NCI-H2171 (cell line): ENCODE results near the gene ADAMTS17.
"Not testable (repeated sequence)": the region's sequence is repeated elsewhere in the genome, so short reads cannot be mapped to it uniquely, and the experiment has no call there.

Experiments used
- DNase-seq: peaks from one replicate; lab custom pipeline; 2025; lab: John Stamatoyannopoulos, UW

Gene ADAMTS17

DNA sequence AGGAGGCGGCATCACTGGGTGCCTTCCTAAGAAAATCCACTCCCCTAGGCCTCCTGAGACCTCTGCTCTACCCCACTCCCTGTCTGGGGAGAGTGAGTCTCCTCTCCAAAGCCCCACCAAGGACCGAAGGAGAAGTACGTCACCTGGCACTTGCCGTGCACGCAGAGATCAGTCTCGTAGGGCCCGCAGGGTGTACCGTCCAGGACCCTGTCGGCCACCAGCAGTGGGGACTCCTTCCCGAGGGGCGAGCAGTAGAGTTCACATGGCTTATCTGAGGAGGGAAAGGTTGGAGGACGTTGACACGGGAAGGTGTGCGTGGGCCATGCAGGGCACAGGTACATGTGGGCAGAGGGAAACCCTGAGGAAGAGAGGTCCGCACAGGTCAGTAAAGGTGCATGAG is 232.9 kb downstream of the ADAMTS17 start:
- DNase-seq: no peak

DNA sequence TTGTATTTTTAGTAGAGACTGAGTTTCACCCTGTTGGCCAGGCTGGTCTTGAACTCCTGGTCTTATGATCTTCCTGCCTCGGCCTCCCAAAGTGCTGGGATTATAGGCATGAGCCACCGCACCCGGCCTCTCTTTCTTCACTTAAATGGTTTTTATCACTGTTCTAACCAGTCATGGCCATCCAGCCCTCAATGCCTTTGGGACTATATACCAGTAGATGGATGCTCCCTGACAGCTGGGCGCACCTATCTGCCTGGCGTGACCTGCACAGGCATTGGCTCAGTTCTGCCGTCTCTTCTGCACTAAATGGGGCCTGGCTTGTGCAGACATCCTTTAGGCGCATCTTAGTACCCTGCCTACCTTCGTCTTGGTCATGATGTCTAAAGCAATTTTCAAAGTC is 233.4 kb downstream of the ADAMTS17 start:
- DNase-seq: no peak

DNA sequence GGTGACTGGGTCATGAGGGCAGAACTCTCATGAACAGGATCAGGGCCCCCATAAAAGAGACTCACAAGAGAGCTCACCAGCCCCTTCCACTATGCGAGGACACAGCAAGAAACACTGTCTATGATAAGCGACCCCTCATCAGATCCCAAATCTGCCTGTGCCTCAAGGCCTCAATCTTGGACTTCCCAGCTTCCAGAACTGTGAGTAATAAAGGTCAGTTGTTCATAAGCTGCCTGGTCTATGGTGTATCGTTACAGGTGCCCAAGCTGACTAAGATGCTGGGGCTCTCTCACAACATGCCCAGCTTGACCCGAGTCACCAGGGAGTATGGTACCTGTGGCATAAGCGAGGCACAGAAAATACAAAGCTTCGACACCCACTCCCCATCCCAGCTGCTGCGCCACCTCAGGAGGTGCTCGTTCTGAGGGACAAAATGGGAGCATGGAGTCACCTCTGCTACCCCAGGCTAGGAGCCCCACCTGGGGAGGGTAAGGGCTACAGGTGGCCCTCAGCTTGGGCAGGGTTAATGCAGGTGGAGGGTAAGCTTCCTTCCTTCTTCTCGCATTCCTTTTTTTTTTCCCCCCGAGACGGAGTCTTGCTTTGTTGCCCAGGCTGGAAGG is 234.1 kb downstream of the ADAMTS17 start:
- DNase-seq: no peak

DNA sequence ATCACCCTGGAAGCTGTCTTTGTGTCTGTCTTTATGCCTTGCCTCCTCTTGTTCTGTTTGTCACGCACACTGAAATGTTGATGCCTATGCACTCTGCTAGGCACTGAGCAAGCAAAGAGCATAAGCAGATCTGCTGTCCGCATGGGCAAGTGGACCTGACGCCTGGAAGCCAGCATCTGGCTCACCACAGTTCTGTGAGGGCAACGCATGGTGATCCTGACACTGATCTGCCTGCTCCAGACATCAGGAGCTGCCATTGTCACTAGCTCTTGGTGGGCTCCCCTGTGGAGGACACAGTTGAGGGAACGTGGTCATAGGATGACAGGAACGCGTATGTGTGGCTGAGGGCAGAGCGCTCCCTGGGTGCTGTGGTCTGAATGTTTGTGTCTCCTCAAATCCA is 234.6 kb downstream of the ADAMTS17 start:
- no peak for DNase-seq

DNA sequence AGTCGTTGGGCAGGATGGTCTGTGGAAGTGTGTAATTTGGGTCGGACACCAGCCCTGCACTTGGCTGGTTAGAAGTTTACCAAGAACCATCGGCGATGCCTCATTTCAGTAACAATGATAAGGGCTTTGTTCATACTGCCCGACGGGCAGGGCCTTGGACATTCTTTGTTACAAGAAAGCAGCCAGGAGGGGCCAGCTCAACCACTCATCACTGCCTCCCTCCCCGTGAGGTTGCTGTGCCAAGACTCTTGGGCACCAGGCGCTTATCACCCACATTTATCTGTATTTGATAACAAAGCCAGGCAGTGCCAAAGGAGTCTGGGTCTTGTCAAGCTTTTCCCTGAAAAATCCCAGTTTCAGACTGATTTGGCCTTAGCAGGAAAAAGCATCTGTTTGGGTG is 235.0 kb downstream of the ADAMTS17 start:
- DNase-seq: no peak

DNA sequence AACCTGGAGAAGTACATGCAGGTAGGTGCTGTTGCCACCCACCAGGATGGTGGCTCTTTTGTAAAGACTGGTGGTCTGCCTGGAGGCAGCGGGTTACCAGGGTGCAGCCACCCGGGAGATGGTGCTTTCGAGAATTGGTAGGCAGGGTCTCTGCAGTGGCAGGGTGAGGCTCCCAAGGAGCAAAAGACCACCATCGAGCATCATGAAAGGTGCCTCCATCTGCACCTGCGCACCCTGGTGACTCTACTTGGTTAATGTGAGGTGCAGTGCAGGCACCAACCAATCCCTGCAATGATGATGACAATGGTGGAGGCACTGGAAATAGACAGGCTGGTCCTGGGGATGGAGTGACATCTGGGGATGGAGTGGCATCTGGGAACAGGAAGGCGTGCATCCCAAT is 236.7 kb downstream of the ADAMTS17 start:
- no peak for DNase-seq

DNA sequence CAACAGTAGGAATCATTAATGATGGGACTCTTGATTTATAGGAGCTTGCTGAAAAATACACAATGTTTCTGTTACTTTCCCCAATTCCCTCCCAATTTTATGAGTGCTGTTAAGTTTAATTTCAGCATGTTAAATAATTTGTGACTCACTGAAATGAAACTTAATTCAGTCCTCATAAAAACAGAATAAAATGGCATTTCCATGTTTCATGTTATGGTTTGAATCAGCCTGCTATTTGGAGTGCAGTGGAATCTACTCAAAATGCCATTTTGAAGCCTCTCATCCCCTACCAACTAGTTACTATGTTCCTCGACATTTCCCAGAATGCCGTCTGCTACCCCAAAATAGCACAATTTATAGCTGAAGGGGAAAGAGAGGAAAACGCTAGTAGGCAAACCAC is 237.5 kb downstream of the ADAMTS17 start:
- DNase-seq: no peak

DNA sequence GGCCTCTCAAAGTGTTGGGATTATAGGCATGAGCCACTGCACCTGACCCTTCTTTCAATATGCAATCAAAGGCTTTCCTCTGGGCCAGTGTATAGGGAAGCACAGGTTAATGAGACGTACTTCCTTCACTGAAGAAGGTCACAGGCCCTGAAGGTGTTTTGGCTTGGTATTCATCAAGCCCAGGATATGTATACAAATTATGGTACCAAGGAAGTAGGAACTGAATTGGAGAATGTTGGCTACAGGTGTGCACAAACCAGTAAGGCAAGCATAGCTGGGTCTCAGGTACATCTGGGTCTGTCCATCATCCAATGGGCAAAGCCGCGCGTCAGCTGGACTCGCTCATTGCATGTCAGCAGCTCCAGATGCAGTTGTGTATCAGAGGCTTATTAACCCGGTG is 237.9 kb downstream of the ADAMTS17 start:
- no peak for DNase-seq

DNA sequence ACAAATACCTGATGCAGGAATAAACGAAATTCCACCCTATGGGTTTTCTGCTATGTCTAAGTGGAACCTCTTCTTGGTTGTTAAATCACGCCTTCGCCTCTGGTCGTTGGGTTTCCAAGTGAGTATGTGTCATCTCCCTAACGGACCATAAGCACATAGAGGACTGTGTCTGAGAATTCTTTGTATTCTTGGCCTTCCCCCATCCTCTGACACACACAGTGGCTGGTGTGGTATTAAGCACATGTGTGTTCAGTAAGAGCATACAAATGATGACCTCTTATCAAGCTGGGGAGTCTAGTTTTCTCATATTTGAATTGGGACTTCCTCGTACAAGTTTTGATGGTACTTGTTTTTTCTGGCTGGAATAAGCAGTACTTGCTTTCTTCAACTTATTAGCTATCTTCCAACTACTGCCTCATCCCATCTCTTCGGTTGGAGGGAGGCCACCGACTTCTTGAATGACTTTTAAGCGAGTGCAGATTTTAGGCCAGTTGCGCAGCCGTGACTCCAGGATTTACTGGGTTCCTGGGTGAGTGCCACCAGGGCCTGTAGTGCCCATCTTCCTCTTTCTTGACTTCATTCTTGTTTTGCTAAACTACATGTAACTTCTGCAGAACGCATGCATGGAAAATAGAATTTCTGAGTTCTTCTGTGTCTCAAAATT is 240.2 kb downstream of the ADAMTS17 start:
- no peak for DNase-seq

DNA sequence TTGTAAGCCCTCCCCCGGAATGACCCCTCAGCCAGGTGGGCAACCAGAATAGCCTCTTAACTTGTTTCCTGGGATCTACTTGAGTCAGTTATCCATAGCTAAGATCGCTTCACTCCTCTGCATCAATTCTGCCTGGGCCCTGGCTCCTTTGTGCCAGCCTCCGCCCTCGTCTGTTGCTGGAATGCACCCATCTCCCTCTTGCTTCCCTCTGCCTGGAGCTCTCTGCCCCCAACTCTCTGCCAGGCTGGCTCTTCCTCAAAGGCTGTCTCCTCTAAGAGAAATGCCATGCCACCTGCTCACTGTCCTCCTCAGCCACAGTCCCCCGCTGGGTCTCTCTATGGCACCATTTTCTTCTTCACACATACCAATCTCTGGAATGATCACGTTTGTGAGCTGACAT is 240.8 kb downstream of the ADAMTS17 start:
- no peak for DNase-seq

DNA sequence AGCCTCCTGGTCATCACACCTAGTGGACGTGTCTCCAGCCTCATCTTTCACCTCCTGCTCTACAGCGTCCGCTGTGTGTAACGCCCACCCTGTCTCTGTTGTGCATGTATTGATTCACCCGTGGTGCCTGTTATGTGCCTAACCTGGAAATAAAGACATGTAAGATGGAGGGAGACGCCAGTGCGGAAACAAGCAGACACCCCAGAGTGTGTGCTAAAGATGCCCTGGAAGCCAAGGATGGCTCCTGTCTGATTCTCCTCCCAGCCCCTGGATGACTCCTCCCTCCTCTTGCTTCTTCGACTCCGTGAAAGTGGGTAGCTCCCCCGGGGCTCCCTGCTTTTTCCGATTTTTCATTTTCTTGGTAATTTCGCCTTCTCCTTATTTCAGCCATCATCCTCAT is 241.8 kb downstream of the ADAMTS17 start:
- DNase-seq: no peak

DNA sequence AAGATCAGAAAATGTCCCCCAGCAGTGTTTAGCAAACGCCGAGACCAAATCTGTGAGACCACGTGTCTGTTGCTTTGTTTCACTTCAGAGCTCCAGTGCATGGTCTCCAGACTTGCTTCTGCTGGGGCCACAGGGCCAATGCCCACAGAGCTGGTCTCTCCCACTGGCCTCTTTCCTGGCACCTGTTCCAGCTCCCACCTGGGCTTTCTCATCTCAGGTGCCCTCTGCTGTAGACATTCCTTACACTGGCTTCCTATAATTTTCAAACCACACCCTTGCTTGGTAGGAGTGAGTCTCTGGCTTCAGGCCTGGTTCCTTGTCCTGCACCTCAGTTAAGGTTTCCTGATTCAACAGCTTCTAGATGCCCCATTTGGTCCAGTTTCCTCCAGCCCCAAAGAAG is 243.1 kb downstream of the ADAMTS17 start:
- DNase-seq: no peak

DNA sequence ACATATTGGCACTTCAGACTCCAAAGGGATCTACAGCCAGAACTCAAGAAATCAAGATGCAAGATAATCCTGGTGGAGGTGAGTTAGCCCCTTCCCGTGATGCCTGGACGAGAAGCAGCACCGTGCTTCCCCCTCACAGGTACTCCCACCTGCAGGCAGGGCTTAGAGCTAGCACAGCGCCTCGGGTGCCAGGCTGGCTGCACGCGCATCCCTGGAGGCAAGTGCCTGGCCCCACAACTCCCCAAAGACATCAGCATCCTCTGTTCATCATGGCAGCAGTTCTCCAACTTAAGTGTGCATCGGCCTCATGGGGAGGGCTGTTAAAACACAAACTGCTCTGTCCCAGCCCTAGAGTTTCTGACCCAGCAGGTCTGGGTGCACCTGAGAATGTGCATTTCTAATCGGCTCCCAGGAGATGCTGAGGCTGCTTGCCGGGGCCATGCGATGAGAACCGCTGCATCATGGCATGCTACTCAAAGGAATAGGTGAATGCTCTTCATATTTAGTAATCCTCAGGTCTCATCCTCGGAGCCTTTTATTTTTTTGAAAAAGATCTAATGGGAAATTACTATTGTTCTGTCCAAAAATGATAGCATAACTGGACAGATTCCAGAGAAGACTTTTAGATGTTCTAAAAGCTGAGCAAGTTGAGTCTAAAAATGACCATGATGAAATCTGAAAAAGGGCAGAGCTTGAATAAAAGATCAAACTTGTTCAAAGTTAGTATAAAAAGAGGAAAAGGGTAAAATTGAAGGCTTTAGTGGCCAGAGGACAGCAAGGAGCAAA is 244.2 kb downstream of the ADAMTS17 start:
- no peak for DNase-seq

DNA sequence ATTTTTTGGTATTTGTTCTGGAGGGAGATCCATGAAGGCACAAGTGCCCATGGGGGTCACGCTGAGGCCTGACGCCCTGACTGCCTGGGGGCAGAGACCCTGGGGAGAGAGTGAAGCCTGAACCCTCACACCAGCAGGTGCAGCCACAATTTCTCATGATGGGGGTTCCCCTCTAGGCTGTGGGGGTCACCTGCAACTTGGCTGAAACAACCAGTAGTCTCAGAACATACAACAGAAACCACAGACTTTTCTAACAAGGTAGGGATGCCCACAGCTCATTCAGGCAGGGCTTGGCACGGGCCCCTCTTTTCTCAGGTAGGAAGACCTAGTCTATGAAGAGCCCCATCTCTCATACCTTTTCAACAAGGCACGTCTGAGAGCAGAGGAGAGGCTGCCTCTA is 245.1 kb downstream of the ADAMTS17 start:
- no peak for DNase-seq

DNA sequence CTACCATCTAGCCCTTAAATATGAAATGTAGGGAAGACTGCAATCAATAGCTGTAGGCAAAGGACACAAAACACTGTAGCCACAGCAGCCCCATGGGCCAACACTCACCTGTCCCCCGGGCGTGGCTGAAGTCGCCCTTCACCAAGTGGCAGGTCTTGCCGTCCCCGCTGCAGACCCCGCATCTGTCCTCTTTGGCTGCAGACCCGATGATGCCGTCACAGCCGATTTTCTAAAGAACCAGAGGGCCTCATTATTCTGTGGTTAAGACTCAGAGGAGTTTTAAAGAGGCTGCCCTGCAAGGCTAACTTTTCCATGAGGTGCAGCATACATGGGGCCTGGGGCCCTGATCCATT is 245.6 kb downstream of the ADAMTS17 start:
- DNase-seq: no peak

DNA sequence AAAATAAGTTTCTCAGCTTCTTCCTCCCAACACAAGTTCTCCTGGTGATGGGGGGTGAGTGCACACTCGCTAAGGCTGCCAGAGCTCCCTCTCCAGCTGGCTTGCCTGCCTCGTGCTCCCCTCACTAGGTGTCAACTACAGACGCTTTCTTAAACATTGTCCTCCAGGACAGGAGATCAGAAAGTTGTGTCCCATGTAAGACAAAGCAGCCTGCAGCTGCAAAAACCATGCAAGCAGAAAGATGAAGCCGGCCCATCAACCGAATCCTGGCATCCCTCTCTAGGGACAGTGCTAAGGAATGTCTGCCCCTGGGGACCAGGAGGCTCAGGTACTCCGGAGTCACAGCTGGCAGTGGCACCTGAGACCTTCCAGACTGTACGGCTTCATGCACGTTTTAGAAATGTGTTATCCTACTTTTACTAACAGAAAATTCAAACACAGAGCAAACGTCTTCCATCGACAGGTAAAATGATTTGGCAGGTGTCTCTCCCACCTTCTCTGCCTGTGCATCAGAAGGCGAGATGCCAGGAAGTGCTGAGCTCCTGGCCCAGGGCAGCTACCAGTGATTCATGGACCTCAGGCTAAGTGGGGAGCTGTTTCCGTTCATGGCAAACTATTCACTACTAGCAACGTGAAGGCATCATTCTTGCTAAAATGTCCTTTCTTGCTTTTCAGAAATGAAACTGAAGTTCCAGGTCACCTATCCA is 246.1 kb downstream of the ADAMTS17 start:
- no peak for DNase-seq

DNA sequence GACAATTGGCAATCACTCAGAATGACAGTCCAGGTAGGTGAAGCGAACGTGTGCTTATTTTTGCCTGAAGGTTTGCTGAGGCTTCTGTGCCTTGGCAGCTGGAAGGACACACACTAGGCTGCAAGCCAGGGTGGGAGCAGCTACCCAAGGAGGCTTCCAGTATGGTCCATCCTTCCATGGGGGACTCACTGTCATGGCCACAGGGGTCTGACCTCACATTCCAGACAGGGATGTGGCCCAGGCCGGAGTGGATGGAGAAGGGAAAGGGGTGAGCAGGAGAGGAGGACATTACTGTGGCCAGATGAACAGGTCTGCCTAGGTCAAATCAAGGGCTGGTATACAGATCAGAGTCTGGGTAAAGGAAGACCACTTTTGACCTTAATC is 247.7 kb downstream of the ADAMTS17 start:
- no peak for DNase-seq

DNA sequence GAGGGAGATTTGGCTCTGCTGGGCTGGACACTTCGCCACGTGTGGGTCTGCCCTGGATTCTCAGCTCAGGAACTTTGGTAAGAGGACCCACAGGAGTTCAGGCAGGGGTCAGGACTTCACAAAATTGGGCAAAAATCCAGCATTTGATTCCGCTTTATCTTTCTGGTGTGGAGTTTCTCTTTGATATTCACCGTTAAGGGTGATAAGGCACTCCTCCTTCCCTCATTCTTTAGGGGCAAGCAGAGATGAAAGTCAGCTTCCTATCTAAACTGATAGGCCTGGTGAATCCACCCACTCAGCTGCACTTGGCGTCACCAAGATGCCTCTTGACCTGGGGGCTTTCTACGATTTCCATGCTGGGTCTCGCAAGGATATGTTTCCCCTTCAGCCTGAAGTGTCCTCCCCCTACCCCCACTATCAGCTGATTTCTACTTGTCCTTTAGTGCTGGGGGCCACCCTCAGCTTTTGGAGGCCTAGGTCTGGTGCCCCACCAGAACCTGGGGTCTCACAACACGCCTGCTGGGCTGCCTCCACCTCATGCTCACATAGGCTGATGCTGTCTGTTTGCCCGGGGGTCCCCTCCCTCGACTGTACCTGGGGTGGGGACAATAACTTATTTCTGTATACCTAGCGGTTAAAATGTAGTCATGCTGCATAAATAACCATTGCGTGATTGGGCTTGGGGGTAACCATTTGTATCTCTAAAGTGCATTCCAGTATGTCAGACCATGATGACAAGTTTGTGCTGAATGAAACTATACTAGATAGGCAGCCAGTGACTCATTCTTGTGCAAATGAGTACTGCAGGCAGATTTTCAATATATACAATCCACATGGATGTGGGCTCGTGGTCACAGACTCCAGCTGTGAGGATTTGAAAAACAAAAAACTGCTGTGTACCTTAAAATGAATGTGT is 248.3 kb downstream of the ADAMTS17 start:
- DNase-seq: no peak

DNA sequence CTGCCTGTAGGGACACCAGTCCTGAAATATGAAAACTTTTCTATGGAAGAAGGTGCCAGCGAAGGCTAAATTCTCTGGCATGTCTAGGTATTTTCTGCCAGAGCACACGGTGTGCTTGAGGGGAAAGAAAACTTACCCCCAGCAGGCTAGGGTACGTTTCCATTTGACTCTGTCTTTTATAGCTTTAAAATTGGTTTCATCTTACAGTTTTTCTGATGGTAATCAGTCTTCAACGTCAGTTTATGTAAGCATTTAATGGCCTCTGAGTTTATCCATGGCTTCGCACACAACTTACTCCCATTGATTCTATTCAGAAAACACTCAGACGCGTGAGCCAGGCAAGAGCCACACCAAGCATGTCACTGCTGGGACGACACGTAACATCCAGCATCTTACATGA is 249.7 kb downstream of the ADAMTS17 start:
- DNase-seq: no peak

DNA sequence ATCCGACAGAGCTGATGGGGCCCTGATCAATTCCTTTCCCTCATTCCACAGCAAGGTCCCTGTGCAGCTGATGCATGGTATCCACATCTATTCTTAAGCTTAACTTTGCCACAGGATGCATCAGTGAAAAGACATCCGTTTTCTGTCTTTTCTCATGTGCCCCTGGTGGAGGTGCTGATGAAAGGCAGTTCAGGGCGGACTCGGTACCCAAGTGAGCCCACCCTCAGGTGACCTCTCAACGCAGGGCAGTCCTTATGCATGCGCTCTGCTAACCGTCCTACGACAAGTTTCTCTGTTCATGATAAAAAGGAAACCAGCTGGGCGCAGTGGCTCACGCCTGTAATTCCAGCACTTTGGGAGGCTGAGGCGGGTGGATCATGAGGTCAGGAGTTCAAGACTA is 251.4 kb downstream of the ADAMTS17 start:
- no peak for DNase-seq

DNA sequence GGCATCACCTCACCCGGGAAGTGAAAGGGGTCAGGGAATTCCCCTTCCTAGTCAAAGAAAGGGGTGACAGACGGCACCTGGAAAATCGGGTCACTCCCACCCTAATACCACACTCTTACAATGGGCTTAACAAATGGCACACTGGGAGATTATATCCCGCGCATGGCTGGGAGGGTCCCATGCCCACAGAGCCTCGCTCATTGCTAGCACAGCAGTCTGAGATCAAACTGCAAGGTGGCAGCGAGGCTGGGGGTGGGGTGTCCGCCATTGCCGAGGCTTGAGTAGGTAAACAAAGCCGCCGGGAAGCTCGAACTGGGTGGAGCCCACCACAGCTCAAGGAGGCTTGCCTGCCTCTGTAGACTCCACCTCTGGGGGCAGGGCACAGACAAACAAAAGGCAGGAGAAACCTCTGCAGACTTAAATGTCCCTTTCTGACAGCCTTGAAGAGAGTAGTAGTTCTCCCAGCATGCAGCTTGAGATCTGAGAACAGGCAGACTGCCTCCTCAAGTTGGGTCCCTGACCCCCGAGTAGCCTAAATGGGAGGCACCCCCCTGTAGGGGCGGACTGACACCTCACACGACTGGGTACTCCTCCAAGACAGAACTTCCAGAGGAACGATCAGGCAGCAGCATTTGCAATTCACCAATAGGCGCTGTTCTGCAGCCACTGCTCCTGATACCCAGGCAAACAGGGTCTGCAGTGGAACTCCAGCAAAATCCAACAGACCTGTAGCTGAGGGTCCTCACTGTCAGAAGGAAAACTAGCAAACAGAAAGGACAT is 257.5 kb downstream of the ADAMTS17 start:
- DNase-seq: not testable (repeated sequence)
